Activated CD8-positive, alpha-beta T cell treated with anti-CD3 and anti-CD28 coated beads, Interleukin-2, amount 10 ng/mL, durations not matched to agents 7 days and 5 days (primary cell): Measurements from ENCODE around the gene TRERF1. TPM values are rescaled to one million over a fixed set of nuclear protein-coding genes. Genes with fewer than 3 reads are reported as not detected.

Experiments
- ATAC-seq: fragments of 150-1000 bp; cut with Tn5 transposase; one replicate; pipeline ENCODE4 v1.10.0; 2021; ENCODE audit warnings: moderate library complexity
- CTCF ChIA-PET: fragments of 350-600 bp; sonication (Branson Sonifier 250); formaldehyde crosslinking; loops from one replicate; lab custom pipeline; 2021; ENCODE audit warnings: antibody characterized with exemption; lab: Charles Lee
- POLR2A ChIA-PET: fragments of 350-600 bp; sonication (Branson Sonifier 250); formaldehyde crosslinking; loops from one replicate; lab custom pipeline; 2021; ENCODE audit warnings: antibody characterized with exemption; lab: Charles Lee
- DNase-seq: peaks from one replicate; pipeline ENCODE4 v3.0.0-alpha.2; 2020
- H3K27ac Mint-ChIP-seq: one replicate; pipeline ENCODE4 v1.8.0; 2021; ENCODE audit warnings: mild to moderate bottlenecking, mixed read lengths
- H3K27me3 Mint-ChIP-seq: one replicate; pipeline ENCODE4 v1.8.0; 2021; ENCODE audit warnings: low read depth, mixed read lengths
- H3K36me3 Mint-ChIP-seq: one replicate; pipeline ENCODE4 v1.8.0; 2021; ENCODE audit warnings: low read depth, mixed read lengths
- H3K4me1 Mint-ChIP-seq: one replicate; pipeline ENCODE4 v1.8.0; 2021; ENCODE audit warnings: low read depth, mixed read lengths
- H3K4me3 Mint-ChIP-seq: one replicate; pipeline ENCODE4 v1.8.0; 2021; ENCODE audit warnings: mild to moderate bottlenecking, mixed read lengths
- H3K9me3 Mint-ChIP-seq: one replicate; pipeline ENCODE4 v1.8.0; 2022; ENCODE audit warnings: mixed read lengths; ENCODE audit not compliant: insufficient read depth
- total RNA-seq, 2 experiments: library from RNA; stranded (reverse); gene quantifications; one replicate each; pipeline ENCODE4 v1.2.3, GENCODE V29; 2021

The TRERF1 gene
- total RNA-seq, 2 experiments from 2014 or later, result 11.3 to 11.8 TPM

DNA sequence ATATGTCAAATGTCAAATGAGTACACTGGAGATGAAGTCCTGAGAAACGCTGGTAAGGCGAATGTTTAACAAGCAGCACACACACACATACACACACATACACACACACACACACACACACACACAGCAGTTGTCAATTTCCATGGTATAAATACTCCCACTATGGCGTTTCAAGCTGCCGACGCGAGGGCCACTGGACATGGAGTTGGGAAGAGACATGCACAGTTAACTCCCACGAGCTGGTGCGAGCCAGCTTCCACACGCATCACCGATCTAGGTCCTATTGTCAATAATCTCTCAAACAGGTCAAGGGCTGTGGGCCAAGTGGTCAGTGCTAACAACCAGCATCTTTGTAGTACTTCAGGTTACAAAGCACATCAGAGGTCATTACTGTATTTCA is 58.9 kb downstream of the TRERF1 start:
- Mint-ChIP-seq H3K27ac (no peak overlapping the region), H3K36me3 (peaks cover 5% of the 10 kb centered on the region), H3K27me3 (no peaks in the 10 kb centered on the region), H3K9me3 (no peaks in the 10 kb centered on the region), H3K4me1 (peaks cover 75% of the 10 kb centered on the region), H3K4me3 (no peak overlapping the region)
- ChIA-PET CTCF (interaction anchor here (1.1 to 7.5 kb wide), 3 partner anchors 12 to 155 kb away, joined by 3 to 52 read pairs (median 18); no protein-coding TSS in a partner anchor), POLR2A (interaction anchor here (0.7 kb wide), 1 partner anchor 390 kb away, joined by 3 read pairs; no protein-coding TSS in a partner anchor)
- ATAC-seq (no peak), DNase-seq (no peak)

DNA sequence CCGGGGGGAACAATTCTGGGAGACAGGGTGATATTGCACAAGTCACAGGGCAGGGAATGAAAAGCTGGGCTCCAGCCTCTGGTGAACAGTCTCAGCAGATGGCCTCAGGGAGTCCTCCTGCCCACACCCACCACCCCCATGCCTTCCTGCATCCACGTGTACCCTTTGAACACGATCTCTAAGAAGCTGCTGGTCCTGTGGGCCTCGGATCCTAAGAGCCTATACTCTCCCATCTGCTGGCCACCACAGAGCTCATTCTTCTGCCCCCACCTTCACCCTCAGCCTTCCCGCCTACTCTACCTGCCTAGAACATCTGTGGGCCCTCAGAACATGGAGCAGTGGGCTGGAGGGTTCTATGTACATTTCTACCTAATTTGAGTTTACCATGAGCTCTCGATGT is 60.3 kb downstream of the TRERF1 start:
- H3K4me1 Mint-ChIP-seq, result peaks cover 81% of the 10 kb centered on the region
- H3K9me3 Mint-ChIP-seq, result no peaks in the 10 kb centered on the region
- no peak overlapping the region for H3K4me3 Mint-ChIP-seq
- DNase-seq, result no peak
- ChIA-PET POLR2A (interaction anchor here (0.7 to 4.5 kb wide), 5 partner anchors 11 to 61 kb away, joined by 3 to 29 read pairs (median 5); partner anchors contain the start of gene TRERF1), CTCF (interaction anchor here (1.3 to 7.5 kb wide), 9 partner anchors 13 to 156 kb away, joined by 3 to 52 read pairs (median 11); partner anchors contain the start of gene TRERF1)
- H3K27ac Mint-ChIP-seq, result peak overlapping the region; percentile 96
- no peak for ATAC-seq
- peaks cover 5% of the 10 kb centered on the region for H3K36me3 Mint-ChIP-seq
- H3K27me3 Mint-ChIP-seq, result no peaks in the 10 kb centered on the region

DNA sequence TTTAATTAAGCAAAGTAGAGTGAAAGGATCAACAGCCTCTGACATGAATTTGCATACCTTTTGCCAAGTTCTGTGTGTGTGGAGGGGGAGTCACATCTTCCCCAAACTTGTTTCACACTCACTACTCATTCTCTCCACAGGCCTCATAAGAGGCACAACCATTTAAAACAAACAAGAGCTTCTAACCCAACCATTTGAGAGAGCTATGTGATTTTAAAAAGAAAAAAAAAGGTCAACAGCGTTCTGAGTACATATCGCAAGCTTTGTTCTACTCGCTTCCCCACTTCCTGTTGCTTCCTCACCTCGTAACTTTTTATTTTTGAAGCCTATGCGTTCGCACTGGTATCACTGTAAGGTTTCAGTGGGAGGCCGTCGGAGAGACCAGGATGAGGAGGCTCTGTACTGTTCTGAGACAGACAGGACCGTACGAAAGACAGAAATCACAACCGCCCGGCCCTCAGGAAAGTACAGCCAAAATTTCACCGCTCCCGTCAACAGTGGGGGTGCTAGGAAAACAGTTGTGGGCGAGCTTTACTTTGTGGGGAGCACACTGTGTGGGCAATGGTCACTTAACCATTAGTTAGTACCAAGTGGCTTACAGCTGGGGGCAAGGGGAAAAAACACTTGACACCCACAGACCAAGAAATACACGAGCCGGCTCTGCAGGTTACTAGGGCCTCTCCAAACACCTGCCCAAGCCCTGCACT is 61.3 kb downstream of the TRERF1 start:
- CTCF ChIA-PET, result interaction anchor here (0.6 to 7.5 kb wide), 26 partner anchors 8 to 604 kb away, joined by 3 to 52 read pairs (median 6); partner anchors contain the start of genes TOMM6 and TRERF1
- Mint-ChIP-seq H3K9me3 (no peaks in the 10 kb centered on the region), H3K4me3 (peak overlapping the region; percentile 69)

DNA sequence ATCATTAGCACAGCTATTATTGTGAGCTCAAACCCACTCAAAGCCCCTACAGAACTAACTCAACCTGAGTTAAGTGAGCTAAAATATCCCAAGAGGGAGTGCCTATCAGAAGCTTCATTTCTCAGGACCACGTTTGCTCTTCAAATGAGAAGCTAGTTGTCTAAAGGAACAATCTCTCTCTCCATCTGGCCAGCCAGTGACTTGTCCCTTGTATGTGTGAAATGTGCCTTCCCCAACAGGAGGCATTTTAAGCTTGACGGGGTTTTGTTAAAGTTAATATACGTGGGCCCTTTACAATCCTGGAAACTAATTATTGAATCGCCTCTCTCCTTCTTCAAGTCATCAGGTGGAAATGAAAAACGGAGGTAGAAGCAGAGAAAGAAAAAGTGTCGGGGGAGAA is 62.0 kb downstream of the TRERF1 start:
- no peak for DNase-seq
- Mint-ChIP-seq H3K9me3 (no peaks in the 10 kb centered on the region), H3K4me1 (peaks cover 81% of the 10 kb centered on the region), H3K4me3 (peak overlapping the region; percentile 69), H3K27me3 (no peaks in the 10 kb centered on the region), H3K36me3 (peaks cover 6% of the 10 kb centered on the region), H3K27ac (peak overlapping the region; percentile 96)
- CTCF ChIA-PET, result interaction anchor here (0.7 to 7.5 kb wide), 27 partner anchors 8 to 603 kb away, joined by 3 to 52 read pairs (median 6); partner anchors contain the start of genes TOMM6, TRERF1 and UBR2
- no peak for ATAC-seq
- POLR2A ChIA-PET, result interaction anchor here (0.7 to 4.5 kb wide), 19 partner anchors 9 to 631 kb away, joined by 3 to 29 read pairs (median 4); partner anchors contain the start of gene TRERF1

More for the DNA sequence above, 61.3 kb downstream of the TRERF1 start:
- ATAC-seq, result peak; percentile 79
- Mint-ChIP-seq H3K4me1 (peaks cover 85% of the 10 kb centered on the region), H3K27me3 (no peaks in the 10 kb centered on the region), H3K36me3 (peaks cover 5% of the 10 kb centered on the region), H3K27ac (peak overlapping the region; percentile 96)
- POLR2A ChIA-PET, result interaction anchor here (0.7 to 4.5 kb wide), 21 partner anchors 9 to 631 kb away, joined by 3 to 29 read pairs (median 4); partner anchors contain the start of gene TRERF1
- peak; percentile 68 for DNase-seq

DNA sequence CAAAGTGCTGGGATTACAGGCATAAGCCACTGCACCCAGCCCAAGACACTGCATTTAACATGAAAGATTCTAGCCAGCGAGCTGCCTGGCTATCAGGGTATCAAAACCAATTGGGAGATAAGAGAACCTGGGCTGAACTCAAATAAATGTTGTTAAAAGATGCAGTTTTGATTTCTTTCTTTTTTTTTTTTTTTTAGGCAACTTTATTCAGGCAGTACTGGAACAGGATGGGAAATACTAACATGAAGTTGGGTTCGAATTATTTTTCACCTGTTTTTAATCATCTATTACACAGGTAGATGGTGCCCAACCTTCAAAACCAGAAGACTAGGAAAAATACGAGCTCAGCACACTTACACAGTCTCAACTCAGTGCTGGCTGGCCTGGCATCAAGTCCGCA is 63.7 kb downstream of the TRERF1 start:
- CTCF ChIA-PET, result interaction anchor here (0.9 to 7.5 kb wide), 6 partner anchors 9 to 159 kb away, joined by 3 to 52 read pairs (median 17); no protein-coding TSS in a partner anchor
- H3K36me3 Mint-ChIP-seq, result peaks cover 15% of the 10 kb centered on the region

DNA sequence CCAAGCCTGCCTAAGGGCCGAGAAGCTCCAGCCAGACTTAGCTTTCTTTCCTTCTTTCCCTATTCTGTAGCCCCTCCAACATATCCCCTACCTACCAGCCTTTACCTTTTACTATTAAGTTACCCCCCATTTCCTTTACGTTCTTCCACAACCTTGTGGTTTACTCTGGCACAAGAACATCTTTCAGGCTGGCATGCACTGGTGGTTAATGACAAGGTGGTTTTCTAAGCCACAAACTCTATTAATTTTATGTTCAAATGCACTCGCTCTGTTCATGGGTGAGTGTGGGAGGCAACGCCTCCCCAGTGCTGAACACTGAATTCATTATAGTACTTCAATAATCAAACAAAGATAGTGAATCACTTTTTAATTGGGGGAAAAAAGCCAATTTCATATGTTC is 64.4 kb downstream of the TRERF1 start:
- ATAC-seq, result peak; percentile 25
- Mint-ChIP-seq H3K27ac (peak overlapping the region; percentile 41), H3K4me3 (peak overlapping the region; percentile 2), H3K4me1 (peaks cover 77% of the 10 kb centered on the region), H3K9me3 (no peaks in the 10 kb centered on the region), H3K27me3 (no peaks in the 10 kb centered on the region), H3K36me3 (peaks cover 16% of the 10 kb centered on the region)
- POLR2A ChIA-PET, result no interaction called here
- DNase-seq, result no peak
- CTCF ChIA-PET, result interaction anchor here (1.0 to 7.5 kb wide), 5 partner anchors 9 to 160 kb away, joined by 3 to 52 read pairs (median 3); no protein-coding TSS in a partner anchor

More for the DNA sequence above, 63.7 kb downstream of the TRERF1 start:
- POLR2A ChIA-PET, result interaction anchor here (1.0 to 4.5 kb wide), 5 partner anchors 9 to 64 kb away, joined by 3 to 29 read pairs (median 4); partner anchors contain the start of gene TRERF1
- Mint-ChIP-seq H3K9me3 (no peaks in the 10 kb centered on the region), H3K4me3 (no peak overlapping the region), H3K27ac (peak overlapping the region; percentile 30), H3K27me3 (no peaks in the 10 kb centered on the region), H3K4me1 (peaks cover 77% of the 10 kb centered on the region)
- no peak for DNase-seq
- ATAC-seq, result no peak

DNA sequence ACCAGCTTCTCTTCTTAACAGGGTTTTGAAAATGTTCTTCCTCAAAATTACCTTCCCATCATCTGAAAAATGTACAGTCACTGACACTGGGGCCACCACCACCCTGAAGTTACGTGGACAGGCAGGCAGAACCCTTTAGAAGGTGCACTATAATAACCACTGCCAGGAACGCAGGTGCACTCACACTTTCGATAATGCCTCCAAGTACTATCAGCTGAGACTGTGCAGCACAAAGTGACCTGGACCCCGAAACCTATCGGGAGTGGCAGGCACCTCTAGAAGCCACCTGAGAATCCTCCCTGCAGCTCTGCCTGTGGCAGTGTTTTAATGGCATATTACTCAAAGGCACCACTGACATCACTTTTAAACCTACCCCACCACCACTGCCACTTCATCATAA is 66.4 kb downstream of the TRERF1 start:
- Mint-ChIP-seq H3K4me1 (peaks cover 74% of the 10 kb centered on the region), H3K27ac (no peak overlapping the region), H3K36me3 (peaks cover 16% of the 10 kb centered on the region), H3K27me3 (no peaks in the 10 kb centered on the region), H3K9me3 (no peaks in the 10 kb centered on the region), H3K4me3 (no peak overlapping the region)
- POLR2A ChIA-PET, result interaction anchor here (0.6 to 1.6 kb wide), 2 partner anchors 17 to 19 kb away, joined by 3 to 6 read pairs; no protein-coding TSS in a partner anchor
- DNase-seq, result no peak
- ATAC-seq, result no peak
- CTCF ChIA-PET, result no interaction called here

DNA sequence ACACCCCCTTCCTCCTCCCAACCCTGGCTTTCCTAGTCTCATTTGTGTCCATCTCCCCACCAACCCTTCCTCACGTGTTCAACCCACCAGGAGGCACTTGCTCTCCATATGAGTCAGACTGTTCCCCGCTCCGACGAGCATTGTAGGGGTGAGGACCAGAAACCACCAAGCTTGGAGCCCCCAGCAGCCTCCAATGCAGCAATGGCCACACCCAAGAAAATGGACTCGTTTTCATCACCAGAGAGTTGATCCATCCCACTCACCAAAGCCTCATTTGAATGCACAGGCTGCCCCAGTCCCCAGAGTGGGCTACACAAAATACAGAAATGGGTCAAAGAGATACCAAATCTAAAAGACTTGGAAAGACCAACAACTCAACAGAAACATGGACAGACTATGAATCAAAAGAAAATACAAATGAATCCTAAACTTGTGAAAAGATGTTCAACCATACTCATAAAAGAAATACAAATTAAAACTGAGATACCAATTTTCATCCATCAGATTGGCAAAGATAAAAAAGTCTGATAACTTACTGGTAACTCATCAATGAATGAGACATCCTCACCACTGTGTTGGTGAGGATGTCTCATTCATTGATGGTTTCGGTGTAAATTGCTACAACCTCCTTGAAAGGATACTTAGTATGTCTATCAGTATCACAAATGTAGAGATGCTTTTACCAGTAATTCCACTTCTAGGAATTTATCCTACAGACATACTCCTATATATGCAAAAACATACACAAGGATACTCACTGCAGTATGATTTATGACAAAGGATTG is 68.1 kb downstream of the TRERF1 start:
- POLR2A ChIA-PET, result interaction anchor here (1.6 kb wide), 1 partner anchor 21 kb away, joined by 6 read pairs; no protein-coding TSS in a partner anchor
- ATAC-seq, result no peak
- peak overlapping the region; percentile 32 for H3K27ac Mint-ChIP-seq
- H3K4me3 Mint-ChIP-seq, result no peak overlapping the region
- no peaks in the 10 kb centered on the region for H3K9me3 Mint-ChIP-seq
- H3K27me3 Mint-ChIP-seq, result no peaks in the 10 kb centered on the region
- CTCF ChIA-PET, result interaction anchor here (1.4 kb wide), 1 partner anchor 123 kb away, joined by 3 read pairs; no protein-coding TSS in a partner anchor
- H3K36me3 Mint-ChIP-seq, result peaks cover 17% of the 10 kb centered on the region
- no peak for DNase-seq
- H3K4me1 Mint-ChIP-seq, result peaks cover 72% of the 10 kb centered on the region

DNA sequence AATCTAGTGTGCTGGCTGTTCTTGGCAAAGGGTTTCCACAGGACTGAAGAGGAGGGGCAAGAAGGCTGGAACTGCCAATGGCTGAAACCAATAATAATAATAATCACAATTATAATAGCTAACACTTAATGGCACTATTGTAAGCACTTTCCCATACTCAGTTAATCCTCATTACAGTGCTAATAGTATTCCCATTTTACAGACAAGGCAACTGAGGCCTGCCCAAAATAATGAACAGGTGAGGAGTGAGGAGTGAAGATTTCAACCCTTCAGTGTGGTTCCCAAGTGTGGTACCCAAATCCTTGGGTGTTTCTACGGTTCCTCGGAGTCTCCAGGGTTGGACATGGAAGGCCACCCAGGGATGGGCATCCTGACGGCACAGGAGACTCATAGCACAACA is 69.9 kb downstream of the TRERF1 start:
- ATAC-seq (no peak), DNase-seq (no peak)
- Mint-ChIP-seq H3K4me3 (no peak overlapping the region), H3K27ac (no peak overlapping the region), H3K9me3 (no peaks in the 10 kb centered on the region), H3K27me3 (no peaks in the 10 kb centered on the region), H3K36me3 (peaks cover 14% of the 10 kb centered on the region), H3K4me1 (peaks cover 71% of the 10 kb centered on the region)
- CTCF ChIA-PET, result interaction anchor here (1.4 to 1.8 kb wide), 2 partner anchors 8 to 165 kb away, joined by 6 to 7 read pairs; no protein-coding TSS in a partner anchor
- POLR2A ChIA-PET, result no interaction called here

DNA sequence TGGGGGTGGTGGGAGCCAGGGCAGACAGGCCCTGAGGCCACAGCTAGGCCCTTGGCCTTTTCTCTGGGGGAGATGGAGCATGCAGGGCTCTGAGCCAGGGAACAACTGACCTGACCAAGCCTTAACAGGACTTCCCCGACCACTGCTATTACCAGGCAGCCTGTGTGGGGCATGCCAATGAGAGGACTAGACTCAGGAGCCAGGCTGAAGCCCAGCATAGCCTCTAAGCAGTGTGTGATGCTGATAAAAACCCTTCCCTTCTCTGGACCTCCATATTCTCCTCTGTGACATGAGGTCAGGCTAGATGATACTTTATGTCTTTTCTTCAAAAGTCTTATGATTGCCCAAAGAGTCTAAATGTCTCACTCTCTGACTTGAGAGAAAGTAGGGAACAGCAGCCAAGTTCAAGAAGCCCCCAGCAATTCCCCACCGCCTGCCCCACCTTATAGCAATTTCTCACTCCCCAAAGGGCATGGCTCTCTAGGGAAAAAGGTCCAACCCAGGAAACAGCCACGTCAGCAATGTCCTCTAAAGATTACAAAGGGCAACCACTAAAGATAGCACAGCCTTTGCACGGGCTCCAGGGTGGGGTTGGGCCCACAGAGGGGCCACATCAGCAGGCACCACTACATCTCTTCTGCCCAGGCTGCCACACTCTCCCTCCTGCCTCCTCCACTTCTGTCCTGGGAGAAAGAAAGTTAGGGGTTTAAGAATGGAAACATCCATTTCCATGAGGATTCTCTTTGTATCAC is 71.3 kb downstream of the TRERF1 start:
- ChIA-PET CTCF (interaction anchor here (1.4 to 2.8 kb wide), 3 partner anchors 8 to 167 kb away, joined by 6 to 25 read pairs (median 7); no protein-coding TSS in a partner anchor), POLR2A (no interaction called here)
- Mint-ChIP-seq H3K27ac (peak overlapping the region; percentile 34), H3K4me1 (peaks cover 65% of the 10 kb centered on the region), H3K9me3 (no peaks in the 10 kb centered on the region), H3K36me3 (peaks cover 14% of the 10 kb centered on the region), H3K4me3 (no peak overlapping the region), H3K27me3 (no peaks in the 10 kb centered on the region)
- ATAC-seq, result no peak
- DNase-seq, result no peak
